ENCODE data around the gene NCOA7.
"Not testable (repeated sequence)": the region's sequence is repeated elsewhere in the genome, so short reads cannot be mapped to it uniquely, and the experiment has no call there.

Gene NCOA7

DNA sequence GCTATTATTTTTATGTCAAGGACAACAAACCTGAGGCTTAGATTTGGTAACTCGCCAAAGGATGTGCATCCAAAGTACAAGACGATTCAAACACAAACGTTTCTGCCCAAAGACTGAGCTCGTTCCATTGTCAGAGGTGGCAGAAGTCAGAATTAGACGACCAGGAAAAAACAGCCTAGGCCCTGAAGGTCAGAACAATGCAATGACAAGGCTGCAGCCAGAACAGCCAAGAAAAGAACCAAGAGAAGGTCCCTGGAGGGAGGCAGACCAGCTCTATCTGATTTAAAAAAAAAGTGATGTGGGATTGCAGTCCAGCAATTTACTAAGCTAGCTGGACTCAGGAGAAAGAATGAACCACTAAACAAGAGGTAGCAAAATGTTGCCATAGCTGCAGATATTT lies 54.2 kb downstream of the NCOA7 start:
- DNase-seq = no peak

- no peak for DNase-seq
These were observed 55.7 kb downstream of the NCOA7 start for GRCh38 chr6:125846292-125847024.

DNA sequence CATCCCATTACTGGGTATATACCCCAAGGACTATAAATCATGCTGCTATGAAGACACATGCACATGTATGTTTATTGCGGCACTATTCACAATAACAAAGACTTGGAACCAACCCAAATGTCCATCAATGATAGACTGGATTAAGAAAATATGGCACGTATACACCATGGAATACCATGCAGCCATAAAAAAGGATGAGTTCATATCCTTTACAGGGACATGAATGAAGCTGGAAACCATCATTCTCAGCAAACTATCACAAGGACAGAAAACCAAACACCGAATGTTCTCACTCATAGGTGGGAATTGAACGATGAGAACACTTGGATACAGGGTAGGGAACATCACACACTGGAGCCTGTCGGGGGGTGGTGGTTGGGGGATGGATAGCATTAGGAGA lies 57.5 kb downstream of the NCOA7 start:
- DNase-seq = not testable (repeated sequence)

GRCh38 chr6:125850361-125850760 lies 59.6 kb downstream of the NCOA7 start:
- no peak for DNase-seq

GRCh38 chr6:125852587-125852986 lies 61.8 kb downstream of the NCOA7 start:
- DNase-seq = no peak

GRCh38 chr6:125853168-125853567 lies 62.4 kb downstream of the NCOA7 start:
- DNase-seq = no peak

GRCh38 chr6:125853756-125854155 lies 63.0 kb downstream of the NCOA7 start:
- DNase-seq = no peak

DNA sequence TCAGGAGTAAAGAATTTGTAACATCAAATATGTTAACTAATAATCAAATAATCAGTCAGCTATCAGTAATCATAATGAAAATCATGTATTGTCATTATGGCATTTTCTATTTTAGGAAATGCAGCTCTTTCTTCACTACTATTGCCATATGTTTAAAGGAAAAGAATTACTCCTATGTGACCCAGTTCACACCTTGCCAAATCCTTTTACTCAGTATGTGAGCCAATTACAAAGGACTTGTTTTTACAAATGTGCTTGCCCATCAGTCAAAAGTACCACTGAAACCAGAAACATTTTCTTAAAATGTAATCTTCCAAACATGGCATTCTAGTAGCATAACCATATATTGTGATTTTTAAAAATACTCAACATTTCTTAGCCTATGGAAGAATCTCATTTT lies 63.6 kb downstream of the NCOA7 start:
- DNase-seq = no peak

DNA sequence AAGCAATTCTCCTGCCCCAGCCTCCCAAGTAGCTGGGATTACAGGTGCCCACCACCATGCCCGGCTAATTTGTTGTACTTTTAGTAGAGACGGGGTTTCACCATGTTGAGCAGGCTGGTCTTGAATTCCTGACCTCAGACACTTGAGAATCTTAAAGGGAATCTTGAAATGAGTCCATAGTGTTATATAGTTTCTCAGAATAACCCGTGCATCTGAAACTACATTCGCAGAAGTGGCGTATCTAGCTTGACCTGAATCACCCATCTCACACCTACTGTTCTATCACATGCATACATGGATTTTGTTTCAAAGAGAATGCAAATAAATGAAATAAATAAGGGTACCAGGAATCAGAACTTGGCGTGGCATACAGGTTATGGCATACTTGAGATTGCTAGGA lies 65.0 kb downstream of the NCOA7 start:
- no peak for DNase-seq

GRCh38 chr6:125857846-125858245 lies 67.1 kb downstream of the NCOA7 start:
- no peak for DNase-seq

- peak; percentile 19 for DNase-seq
These were observed 67.9 kb downstream of the NCOA7 start for GRCh38 chr6:125858427-125859320.

DNA sequence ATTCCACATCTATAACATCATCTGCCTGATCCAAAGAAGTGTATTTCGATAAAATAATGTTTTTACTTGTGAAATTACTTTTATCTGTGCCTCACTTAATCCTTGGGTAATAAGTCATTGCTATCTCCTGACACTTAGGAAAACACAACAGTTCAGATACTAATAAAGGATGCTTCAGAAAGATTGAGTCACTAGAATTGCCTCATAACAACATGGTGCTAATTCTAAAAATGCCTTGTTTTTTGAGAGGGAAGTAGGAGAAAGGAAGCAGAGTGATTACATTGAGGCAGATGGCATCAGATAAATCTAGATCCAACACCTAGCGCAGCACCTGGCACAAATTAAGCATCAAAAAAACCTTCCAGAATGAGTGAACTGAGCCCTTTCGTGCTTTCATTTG lies 69.0 kb downstream of the NCOA7 start:
- DNase-seq = no peak

GRCh38 chr6:125863023-125863422 lies 72.3 kb downstream of the NCOA7 start:
- DNase-seq = no peak

- no peak for DNase-seq
These were observed 74.3 kb downstream of the NCOA7 start for GRCh38 chr6:125865015-125865414.

GRCh38 chr6:125866433-125866832 lies 75.7 kb downstream of the NCOA7 start:
- no peak for DNase-seq

GRCh38 chr6:125867483-125867942 lies 76.8 kb downstream of the NCOA7 start:
- no peak for DNase-seq

GRCh38 chr6:125868252-125868651 lies 77.5 kb downstream of the NCOA7 start:
- DNase-seq = no peak

- DNase-seq = no peak
These were observed 78.1 kb downstream of the NCOA7 start for GRCh38 chr6:125868678-125869395.

- DNase-seq = no peak
These were observed 78.7 kb downstream of the NCOA7 start for GRCh38 chr6:125869427-125869826.

GRCh38 chr6:125871365-125871764 lies 80.6 kb downstream of the NCOA7 start:
- no peak for DNase-seq

GRCh38 chr6:125872259-125872921 lies 81.6 kb downstream of the NCOA7 start:
- no peak for DNase-seq

GRCh38 chr6:125882243-125882642 lies 91.5 kb downstream of the NCOA7 start:
- no peak for DNase-seq

Data from activated T-cell treated with anti-CD3 and anti-CD28 coated beads, Interleukin-2, amount 50 U/mL, for 1 hour (primary cell).